ENCODE data around the gene TMEM263.
"Not testable (repeated sequence)": the region's sequence is repeated elsewhere in the genome, so short reads cannot be mapped to it uniquely, and the experiment has no call there.

TMEM263 gene

GRCh38 chr12:106955377-106956047, at the start of gene TMEM263:
TSS of gene TMEM263 (plus strand) at chr12:106955907. CDS start at chr12:106967117, 11,210 bp downstream.
- peak; percentile 74 to 91 (median 79) for DNase-seq (ENCODE audit: low read depth in 2 of 3, low spot score in 2 of 3)

GRCh38 chr12:106906715-106907114, 49.0 kb upstream of the TMEM263 start:
- no peak for DNase-seq (ENCODE audit: low read depth in 2 of 3, low spot score in 2 of 3)

GRCh38 chr12:106907411-106907810, 48.3 kb upstream of the TMEM263 start:
- no peak for DNase-seq (ENCODE audit: low read depth in 2 of 3, low spot score in 2 of 3)

- no peak for DNase-seq (ENCODE audit: low read depth in 2 of 3, low spot score in 2 of 3)
Observed at GRCh38 chr12:106907846-106908245, 47.9 kb upstream of the TMEM263 start.

- no peak for DNase-seq (ENCODE audit: low read depth in 2 of 3, low spot score in 2 of 3)
Observed at GRCh38 chr12:106908561-106908960, 47.1 kb upstream of the TMEM263 start.

GRCh38 chr12:106910202-106910601, 45.5 kb upstream of the TMEM263 start:
- DNase-seq (ENCODE audit: low read depth in 2 of 3, low spot score in 2 of 3): no peak

GRCh38 chr12:106911581-106911980, 44.1 kb upstream of the TMEM263 start:
- DNase-seq (ENCODE audit: low read depth in 2 of 3, low spot score in 2 of 3): no peak

GRCh38 chr12:106913456-106913855, 42.3 kb upstream of the TMEM263 start:
- no peak for DNase-seq (ENCODE audit: low read depth in 2 of 3, low spot score in 2 of 3)

GRCh38 chr12:106914796-106915634, 40.7 kb upstream of the TMEM263 start:
- DNase-seq (ENCODE audit: low read depth in 2 of 3, low spot score in 2 of 3): no peak

GRCh38 chr12:106915635-106916026, 40.1 kb upstream of the TMEM263 start:
- DNase-seq (ENCODE audit: low read depth in 2 of 3, low spot score in 2 of 3): no peak

GRCh38 chr12:106917503-106917902, 38.2 kb upstream of the TMEM263 start:
- no peak for DNase-seq (ENCODE audit: low read depth in 2 of 3, low spot score in 2 of 3)

- DNase-seq (ENCODE audit: low read depth in 2 of 3, low spot score in 2 of 3): no peak
Observed at GRCh38 chr12:106918746-106919145, 37.0 kb upstream of the TMEM263 start.

GRCh38 chr12:106919910-106920544, 35.7 kb upstream of the TMEM263 start:
- DNase-seq (ENCODE audit: low read depth in 2 of 3, low spot score in 2 of 3): no peak

- DNase-seq (ENCODE audit: low read depth in 2 of 3, low spot score in 2 of 3): not testable (repeated sequence)
Observed at GRCh38 chr12:106921976-106922375, 33.7 kb upstream of the TMEM263 start.

GRCh38 chr12:106923594-106923993, 32.1 kb upstream of the TMEM263 start:
- DNase-seq (ENCODE audit: low read depth in 2 of 3, low spot score in 2 of 3): not testable (repeated sequence)

GRCh38 chr12:106924268-106924861, 31.3 kb upstream of the TMEM263 start:
- no peak for DNase-seq (ENCODE audit: low read depth in 2 of 3, low spot score in 2 of 3)

- no peak for DNase-seq (ENCODE audit: low read depth in 2 of 3, low spot score in 2 of 3)
Observed at GRCh38 chr12:106926657-106927056, 29.1 kb upstream of the TMEM263 start.

GRCh38 chr12:106934277-106934676, 21.4 kb upstream of the TMEM263 start:
- DNase-seq (ENCODE audit: low read depth in 2 of 3, low spot score in 2 of 3): no peak

GRCh38 chr12:106941481-106942156, 14.1 kb upstream of the TMEM263 start:
- no peak for DNase-seq (ENCODE audit: low read depth in 2 of 3, low spot score in 2 of 3)

- no peak for DNase-seq (ENCODE audit: low read depth in 2 of 3, low spot score in 2 of 3)
Observed at GRCh38 chr12:106942775-106943174, 12.9 kb upstream of the TMEM263 start.

GRCh38 chr12:106945261-106945851, 10.4 kb upstream of the TMEM263 start:
- DNase-seq (ENCODE audit: low read depth in 2 of 3, low spot score in 2 of 3): no peak

Data from activated CD8-positive, alpha-beta memory T cell treated with anti-CD3 and anti-CD28 coated beads for 48 hours (primary cell).